Measurements from ENCODE around the gene DNAAF5. TPM values are rescaled to one million over a fixed set of nuclear protein-coding genes. Genes with fewer than 3 reads are reported as not detected.

The DNAAF5 gene
- total and polyA plus RNA-seq, 3 donors from 2014 or later, result 21.1 to 67.0 (median 52.6) TPM

DNA sequence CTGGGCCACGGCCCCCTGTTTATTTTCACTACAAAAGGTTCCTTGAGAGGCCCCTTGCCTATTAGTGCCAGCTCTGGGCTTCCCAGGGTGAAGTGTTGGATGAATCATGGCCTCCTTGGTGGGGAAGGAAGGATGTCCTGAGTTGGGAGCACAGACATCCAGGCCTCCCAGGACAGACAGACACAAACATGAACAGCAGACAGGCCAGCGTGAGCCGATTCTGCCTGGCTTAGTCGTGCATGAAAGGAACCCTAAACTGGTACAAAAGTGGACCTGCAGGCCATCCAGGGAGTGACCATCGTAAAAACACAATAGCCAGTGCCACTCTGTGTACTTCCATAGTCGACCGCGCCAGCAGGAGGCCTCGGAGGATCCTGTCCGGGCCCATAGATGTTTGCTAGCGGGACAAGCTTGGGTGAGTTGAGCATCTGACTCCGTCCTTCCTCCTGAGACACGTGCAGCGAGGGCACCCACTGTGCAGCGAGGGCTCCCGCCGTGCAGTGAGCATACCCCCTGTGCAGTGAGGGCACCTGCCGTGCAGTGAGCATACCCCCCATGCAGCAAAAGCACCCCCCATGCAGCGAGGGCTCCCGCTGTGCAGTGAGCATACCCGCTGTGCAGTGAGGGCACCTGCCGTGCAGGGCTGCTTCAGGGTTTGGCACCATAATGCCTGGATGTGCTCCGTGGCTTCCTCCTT is 51.9 kb downstream of the DNAAF5 start:
- Histone ChIP-seq H3K27ac (no peak overlapping the region), H3K4me1 (no peaks in the 10 kb centered on the region), H3K36me3 (ENCODE audit: low read depth, missing control alignments) (no peaks in the 10 kb centered on the region), H3K9me3 (no peaks in the 10 kb centered on the region), H3K4me3 (no peak overlapping the region), H3K27me3 (no peaks in the 10 kb centered on the region)
- TF ChIP-seq POLR2A (IDR thresholded peaks at IDR 0.05), result no peak
- TF ChIP-seq, protein P1, sequence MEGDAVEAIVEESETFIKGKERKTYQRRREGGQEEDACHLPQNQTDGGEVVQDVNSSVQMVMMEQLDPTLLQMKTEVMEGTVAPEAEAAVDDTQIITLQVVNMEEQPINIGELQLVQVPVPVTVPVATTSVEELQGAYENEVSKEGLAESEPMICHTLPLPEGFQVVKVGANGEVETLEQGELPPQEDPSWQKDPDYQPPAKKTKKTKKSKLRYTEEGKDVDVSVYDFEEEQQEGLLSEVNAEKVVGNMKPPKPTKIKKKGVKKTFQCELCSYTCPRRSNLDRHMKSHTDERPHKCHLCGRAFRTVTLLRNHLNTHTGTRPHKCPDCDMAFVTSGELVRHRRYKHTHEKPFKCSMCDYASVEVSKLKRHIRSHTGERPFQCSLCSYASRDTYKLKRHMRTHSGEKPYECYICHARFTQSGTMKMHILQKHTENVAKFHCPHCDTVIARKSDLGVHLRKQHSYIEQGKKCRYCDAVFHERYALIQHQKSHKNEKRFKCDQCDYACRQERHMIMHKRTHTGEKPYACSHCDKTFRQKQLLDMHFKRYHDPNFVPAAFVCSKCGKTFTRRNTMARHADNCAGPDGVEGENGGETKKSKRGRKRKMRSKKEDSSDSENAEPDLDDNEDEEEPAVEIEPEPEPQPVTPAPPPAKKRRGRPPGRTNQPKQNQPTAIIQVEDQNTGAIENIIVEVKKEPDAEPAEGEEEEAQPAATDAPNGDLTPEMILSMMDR (IDR thresholded peaks at IDR 0.05), result no peak
- WGBS, 2 donors, result 94 to 100% methylated on average over 4 to 20 of the region's 23 CpGs
- DNase-seq, result no peak
- intact Hi-C loops (cut with DNase I; ENCODE audit: low total_unique reads), result no loop called here

DNA sequence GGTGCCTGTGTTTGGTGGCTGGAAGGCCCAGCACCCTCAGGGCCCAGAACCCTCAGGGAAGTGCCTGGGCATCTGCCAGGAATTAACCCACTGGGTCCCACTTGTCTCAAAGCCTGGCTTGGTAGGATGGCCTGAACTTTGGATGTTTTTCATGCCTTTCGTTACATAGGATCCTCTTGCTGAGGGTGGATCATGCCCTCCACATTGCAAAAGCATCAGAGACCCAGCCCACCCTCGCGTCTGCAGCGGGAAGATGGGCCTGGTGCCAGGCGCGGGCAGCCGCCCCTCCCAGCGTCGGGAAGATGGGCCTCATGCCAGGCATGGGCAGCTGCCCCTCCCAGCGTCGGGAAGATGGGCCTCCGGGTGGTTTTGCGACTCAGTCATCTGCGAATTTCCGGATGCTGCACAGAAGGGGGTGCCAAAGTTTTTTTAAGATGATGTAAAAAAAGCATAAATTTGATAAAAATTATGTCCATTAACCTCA is 52.5 kb downstream of the DNAAF5 start:
- Histone ChIP-seq H3K4me3 (no peak overlapping the region), H3K27ac (no peak overlapping the region), H3K9me3 (no peaks in the 10 kb centered on the region), H3K4me1 (no peaks in the 10 kb centered on the region), H3K36me3 (ENCODE audit: low read depth, missing control alignments) (no peaks in the 10 kb centered on the region), H3K27me3 (no peaks in the 10 kb centered on the region)
- DNase-seq, result no peak
- intact Hi-C loops (cut with DNase I; ENCODE audit: low total_unique reads), result no loop called here
- TF ChIP-seq, protein P1 (IDR thresholded peaks at IDR 0.05), result no peak
- 74 to 79% methylated on average over 15 of the region's 15 CpGs for WGBS, 2 donors

DNA sequence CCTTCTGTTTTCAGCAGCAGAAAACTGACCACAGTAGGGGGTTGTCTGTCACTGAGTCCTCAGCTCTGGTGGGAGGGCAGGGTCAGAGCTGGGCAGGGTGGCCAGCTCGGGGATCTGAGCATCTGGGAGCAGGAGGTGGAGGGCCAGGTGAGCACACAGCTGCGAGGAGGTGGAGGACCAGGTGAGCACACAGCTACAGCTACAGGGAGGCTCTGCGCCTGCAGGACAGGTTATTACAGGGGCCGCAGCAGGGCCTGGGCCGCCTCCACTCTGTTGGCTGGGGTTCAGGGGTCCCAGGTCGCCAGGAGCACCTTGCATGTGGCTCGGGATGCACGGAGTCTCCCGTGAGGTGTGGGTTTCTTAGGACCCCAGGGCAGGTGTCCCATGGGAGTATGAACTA is 53.0 kb downstream of the DNAAF5 start:
- no peaks in the 10 kb centered on the region for H3K4me1 ChIP-seq
- no peak for DNase-seq
- no peaks in the 10 kb centered on the region for H3K9me3 ChIP-seq
- H3K27me3 ChIP-seq, result no peaks in the 10 kb centered on the region
- intact Hi-C loops (cut with DNase I; ENCODE audit: low total_unique reads), result no loop called here
- H3K4me3 ChIP-seq, result no peak overlapping the region
- WGBS, 2 donors, result 84 to 93% methylated on average over 8 to 9 of the region's 9 CpGs
- TF ChIP-seq, protein P1 (IDR thresholded peaks at IDR 0.05), result no peak
- no peak for TF ChIP-seq POLR2A (IDR thresholded peaks at IDR 0.05)
- no peak overlapping the region for H3K27ac ChIP-seq
- no peaks in the 10 kb centered on the region for H3K36me3 ChIP-seq (ENCODE audit: low read depth, missing control alignments)

DNA sequence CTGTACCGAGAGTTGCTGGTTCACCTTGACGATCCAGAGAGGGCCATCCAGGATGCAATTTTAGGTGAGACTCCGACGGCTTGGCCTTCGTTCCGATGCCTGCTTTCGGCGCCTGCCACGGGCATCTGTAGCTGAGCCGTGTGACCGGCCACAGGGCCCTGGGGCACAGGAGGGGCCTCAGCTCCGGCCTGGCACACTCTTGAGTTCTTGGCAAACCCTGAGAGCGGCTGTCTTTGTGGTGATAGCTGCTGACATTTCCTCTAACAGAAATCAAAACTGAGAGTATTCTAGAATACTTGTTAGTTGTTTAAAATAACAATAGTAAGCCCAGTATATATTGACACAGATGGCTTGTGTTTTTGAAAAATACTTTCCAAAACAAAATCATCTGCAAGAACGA is 53.6 kb downstream of the DNAAF5 start:
- Histone ChIP-seq H3K27ac (no peak overlapping the region), H3K9me3 (no peaks in the 10 kb centered on the region), H3K4me1 (no peaks in the 10 kb centered on the region), H3K27me3 (no peaks in the 10 kb centered on the region), H3K4me3 (no peak overlapping the region), H3K36me3 (ENCODE audit: low read depth, missing control alignments) (no peaks in the 10 kb centered on the region)
- DNase-seq, result no peak
- WGBS, 2 donors, result 93 to 95% methylated on average over 14 of the region's 14 CpGs
- intact Hi-C loops (cut with DNase I; ENCODE audit: low total_unique reads), result no loop called here
- TF ChIP-seq POLR2A (IDR thresholded peaks at IDR 0.05), result no peak
- TF ChIP-seq, protein P1 (IDR thresholded peaks at IDR 0.05), result no peak

DNA sequence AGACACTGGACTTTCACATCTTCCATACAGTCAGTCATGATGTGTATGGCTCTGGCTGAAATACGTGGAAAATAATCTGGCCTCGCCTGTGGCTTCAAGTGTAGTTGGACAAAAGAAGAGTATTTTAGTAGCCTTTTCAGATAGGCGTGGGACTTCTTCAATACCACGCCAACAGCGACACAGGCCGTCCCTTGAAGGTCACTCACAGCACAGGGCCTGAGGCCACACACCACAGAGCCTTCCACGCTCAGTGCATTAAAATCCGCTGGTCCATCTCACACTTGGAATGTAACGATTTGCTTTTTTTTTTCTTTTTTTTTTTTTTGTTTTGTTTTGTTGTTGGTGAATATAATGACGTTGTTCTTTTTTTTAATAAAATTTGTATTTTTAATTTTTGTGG is 54.0 kb downstream of the DNAAF5 start:
- Histone ChIP-seq H3K9me3 (no peaks in the 10 kb centered on the region), H3K4me3 (no peak overlapping the region), H3K36me3 (ENCODE audit: low read depth, missing control alignments) (no peaks in the 10 kb centered on the region), H3K4me1 (no peaks in the 10 kb centered on the region), H3K27me3 (no peaks in the 10 kb centered on the region), H3K27ac (no peak overlapping the region)
- no peak for TF ChIP-seq POLR2A (IDR thresholded peaks at IDR 0.05)
- TF ChIP-seq, protein P1 (IDR thresholded peaks at IDR 0.05), result no peak
- intact Hi-C loops (cut with DNase I; ENCODE audit: low total_unique reads), result no loop called here
- 88 to 94% methylated on average over 10 of the region's 10 CpGs for WGBS, 2 donors
- no peak for DNase-seq
